DOHH2 (cell line): ENCODE data around the gene STX8.

Source experiments
- CTCF ChIP-seq: fragments of 200-600 bp; sonication (generic); IDR thresholded peaks from one replicate; pipeline ENCODE4 v1.5.1; 2014; ENCODE audit warnings: antibody characterized with exemption, mild to moderate bottlenecking, low read depth, low read length; ENCODE audit not compliant: poor library complexity, severe bottlenecking
- EZH2phosphoT487 ChIP-seq: fragments of 200-600 bp; sonication (generic); IDR thresholded peaks from 2 replicates; pipeline ENCODE4 v1.6.1; 2017; ENCODE audit warnings: borderline replicate concordance, mild to moderate bottlenecking, antibody characterized with exemption, low read length, moderate library complexity, mixed read lengths

DNA sequence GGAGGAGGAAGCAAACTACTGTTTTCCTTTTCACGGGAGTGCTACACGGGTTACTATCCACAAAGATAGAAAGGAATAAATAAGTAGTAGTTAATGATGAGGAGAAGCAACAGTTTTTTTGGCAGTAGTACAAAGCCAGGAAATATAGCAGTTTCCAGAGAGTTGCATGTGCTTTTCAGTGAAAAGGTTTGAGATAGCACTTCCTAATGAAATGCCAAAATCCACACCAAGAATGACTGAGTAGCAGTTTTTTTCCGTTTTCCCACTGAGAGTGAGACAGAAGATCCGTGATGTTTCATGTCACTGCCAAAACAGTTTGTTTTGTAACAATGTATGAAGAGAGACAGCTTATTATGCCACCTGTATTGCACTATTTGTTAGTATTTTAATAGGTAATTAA, 129.1 kb downstream of the STX8 start:
- TF ChIP-seq CTCF, result no peak
- no peak for TF ChIP-seq EZH2phosphoT487
